H1 (cell line): ENCODE measurements around the gene NAV3. TPM values are rescaled to one million over a fixed set of nuclear protein-coding genes. Genes with fewer than 3 reads are reported as not detected.

Experiments used
- CTCF ChIA-PET: fragments of 300-600 bp; sonication (Branson Sonifier 250); formaldehyde crosslinking; loops from one replicate; lab custom pipeline; 2021; ENCODE audit not compliant: partially characterized antibody; lab: Charles Lee
- POLR2A ChIA-PET: fragments of 300-600 bp; sonication (Branson Sonifier 250); formaldehyde crosslinking; loops from one replicate; lab custom pipeline; 2021; ENCODE audit warnings: inconsistent platforms; ENCODE audit not compliant: partially characterized antibody; lab: Charles Lee
- DNase-seq, 2 experiments: peaks; one replicate each; pipeline versions ENCODE4 v3.0.0 to v3.0.0-alpha.2; 2010 to 2022; ENCODE audit warnings: low spot score in 2 of 2, low read depth in 1 of 2, mixed read lengths in 1 of 2
- FAIRE-seq: peaks from 2 replicates; lab custom pipeline; 2011; peaks lifted over from hg19 to GRCh38; lab: Jason Lieb, UNC
- H2AFZ ChIP-seq: 2 replicates; pipeline ENCODE4 v1.8.1; 2012; ENCODE audit warnings: low read length, inconsistent platforms
- H2AK5ac ChIP-seq: 2 replicates; pipeline ENCODE4 v1.6.1; 2013; ENCODE audit warnings: low read depth, low read length
- H2BK120ac ChIP-seq: replicated peaks from 2 replicates; pipeline ENCODE3; 2013; ENCODE audit warnings: low read depth, low read length, inconsistent platforms
- H2BK12ac ChIP-seq: 2 replicates; pipeline ENCODE4 v1.6.1; 2013; ENCODE audit warnings: low read depth, low read length
- H2BK15ac ChIP-seq: 2 replicates; pipeline ENCODE4 v1.6.1; 2013; ENCODE audit warnings: low read length
- H2BK20ac ChIP-seq: 2 replicates; pipeline ENCODE4 v1.6.1; 2013; ENCODE audit warnings: low read length
- H2BK5ac ChIP-seq: 2 replicates; pipeline ENCODE4 v1.6.1; 2013; ENCODE audit warnings: low read depth, low read length
- H3K14ac ChIP-seq: 2 replicates; pipeline ENCODE4 v1.6.1; 2013; ENCODE audit warnings: inconsistent platforms; ENCODE audit not compliant: insufficient read length
- H3K18ac ChIP-seq: 2 replicates; pipeline ENCODE4 v1.6.1; 2013; ENCODE audit warnings: low read length; ENCODE audit errors: extremely low read depth
- H3K23ac ChIP-seq: 2 replicates; pipeline ENCODE4 v1.6.1; 2013; ENCODE audit warnings: inconsistent platforms; ENCODE audit not compliant: insufficient read length
- H3K23me2 ChIP-seq: 2 replicates; pipeline ENCODE4 v1.6.1; 2013; ENCODE audit warnings: low read depth, low read length
- H3K27ac ChIP-seq: 2 replicates; pipeline ENCODE4 v1.6.1; 2011; ENCODE audit warnings: low read depth, low read length, inconsistent platforms
- H3K27me3 ChIP-seq, 4 experiments: replicated peaks in 1 of 4; 1 replicate in 1 of 4; 2 replicates in 3 of 4; pipeline versions ENCODE4 v1.6.1 to v1.8.1; 2011 to 2013; ENCODE audit warnings: low read length in 3 of 4, mild to moderate bottlenecking in 3 of 4, inconsistent platforms in 2 of 4, mixed read lengths in 2 of 4, moderate library complexity in 1 of 4; ENCODE audit not compliant: control insufficient read depth in 3 of 4, insufficient read depth in 3 of 4; ENCODE audit errors: extremely low read depth in 1 of 4
- H3K36me3 ChIP-seq, 4 experiments: 2 replicates each; pipeline versions ENCODE4 v1.6.1 to v1.8.1; 2011 to 2013; ENCODE audit warnings: mild to moderate bottlenecking in 4 of 4, low read length in 3 of 4, moderate library complexity in 2 of 4, control low read depth in 1 of 4, inconsistent platforms in 1 of 4; ENCODE audit not compliant: insufficient read depth in 4 of 4, control insufficient read depth in 2 of 4
- H3K4ac ChIP-seq: replicated peaks from 2 replicates; pipeline ENCODE3; 2013; ENCODE audit warnings: low read length, low read depth, mixed read lengths, inconsistent platforms; ENCODE audit not compliant: insufficient read length
- H3K4me1 ChIP-seq, 4 experiments: replicated peaks in 1 of 4; 1 replicate in 1 of 4; 2 replicates in 3 of 4; pipeline versions ENCODE4 v1.6.1 to v1.8.1; 2011 to 2013; ENCODE audit warnings: low read length in 3 of 4, inconsistent platforms in 2 of 4, mixed read lengths in 1 of 4; ENCODE audit not compliant: insufficient read depth in 4 of 4, control insufficient read depth in 3 of 4
- H3K4me2 ChIP-seq, 2 experiments: 2 replicates each; pipeline versions ENCODE4 v1.6.1 to v1.8.1; 2011 to 2013; ENCODE audit warnings: low read depth in 2 of 2, low read length in 2 of 2, control low read depth in 1 of 2, inconsistent platforms in 1 of 2, mild to moderate bottlenecking in 1 of 2; ENCODE audit not compliant: insufficient read depth in 1 of 2
- H3K4me3 ChIP-seq, 4 experiments: fragments of 200-600, 300-600 bp in 1 of 4; sonication (generic), shearing (Covaris generic), sonication (Bioruptor Twin) in 1 of 4; 2 replicates each; pipeline versions ENCODE4 v1.5.1 to v1.8.1; 2011 to 2016; ENCODE audit warnings: low read length in 4 of 4, low read depth in 3 of 4, control low read depth in 2 of 4, inconsistent platforms in 2 of 4, mild to moderate bottlenecking in 2 of 4, mixed read lengths in 1 of 4, moderate library complexity in 1 of 4; ENCODE audit not compliant: insufficient read depth in 2 of 4; ENCODE audit errors: extremely low read depth in 1 of 4
- H3K56ac ChIP-seq: replicated peaks from 2 replicates; pipeline ENCODE3; 2013; ENCODE audit warnings: low read depth, mild to moderate bottlenecking, mixed read lengths, low read length, inconsistent platforms; ENCODE audit not compliant: insufficient read length
- H3K79me1 ChIP-seq: 2 replicates; pipeline ENCODE4 v1.6.1; 2013; ENCODE audit warnings: low read depth, low read length, control low read depth
- H3K79me2 ChIP-seq, 2 experiments: 2 replicates each; pipeline versions ENCODE4 v1.6.1 to v1.8.1; 2012 to 2013; ENCODE audit warnings: low read length in 2 of 2, mild to moderate bottlenecking in 2 of 2, inconsistent platforms in 1 of 2; ENCODE audit not compliant: insufficient read depth in 2 of 2, control insufficient read depth in 1 of 2
- H3K9ac ChIP-seq, 4 experiments: replicated peaks in 1 of 4; 1 replicate in 1 of 4; 2 replicates in 3 of 4; pipeline versions ENCODE4 v1.6.1 to v1.8.1; 2011 to 2013; ENCODE audit warnings: low read depth in 3 of 4, low read length in 3 of 4, control low read depth in 2 of 4, mild to moderate bottlenecking in 2 of 4, moderate library complexity in 2 of 4, inconsistent platforms in 1 of 4; ENCODE audit errors: extremely low read depth in 1 of 4
- H3K9me3 ChIP-seq, 2 experiments: 2 replicates each; pipeline versions ENCODE4 v1.6.1 to v1.8.1; 2012 to 2013; ENCODE audit warnings: mild to moderate bottlenecking in 2 of 2, moderate library complexity in 2 of 2, control low read depth in 1 of 2, inconsistent platforms in 1 of 2, low read depth in 1 of 2, low read length in 1 of 2, mixed read lengths in 1 of 2; ENCODE audit not compliant: insufficient read depth in 2 of 2
- H4K20me1 ChIP-seq, 2 experiments: replicated peaks in 1 of 2; 2 replicates each; pipeline versions ENCODE3 to v1.8.1; 2011 to 2013; ENCODE audit warnings: inconsistent platforms in 2 of 2, low read length in 2 of 2, mild to moderate bottlenecking in 1 of 2; ENCODE audit not compliant: insufficient read depth in 2 of 2, control insufficient read depth in 1 of 2
- H4K5ac ChIP-seq: 2 replicates; pipeline ENCODE4 v1.6.1; 2013; ENCODE audit warnings: low read length, low read depth, mixed read lengths, inconsistent platforms; ENCODE audit not compliant: insufficient read length
- H4K8ac ChIP-seq: 2 replicates; pipeline ENCODE4 v1.8.0; 2013; ENCODE audit warnings: mild to moderate bottlenecking, moderate library complexity, low read length, inconsistent platforms; ENCODE audit not compliant: insufficient read depth; ENCODE audit errors: extremely low read depth
- H4K91ac ChIP-seq: replicated peaks from 2 replicates; pipeline ENCODE3; 2013; ENCODE audit warnings: low read length, mixed read lengths, inconsistent platforms; ENCODE audit not compliant: insufficient read length
- CHD2 ChIP-seq: IDR thresholded peaks from 2 replicates; pipeline ENCODE4 v1.6.1; 2012; ENCODE audit warnings: low read length, improper control_type of control experiment
- EP300 ChIP-seq, 2 experiments: IDR thresholded peaks; 1 replicate in 1 of 2; 2 replicates in 1 of 2; pipeline ENCODE4 v1.6.1; 2011 to 2012; ENCODE audit warnings: low read depth in 2 of 2, low read length in 2 of 2, mild to moderate bottlenecking in 2 of 2, borderline replicate concordance in 1 of 2, inconsistent platforms in 1 of 2, moderate library complexity in 1 of 2
- FOSL1 ChIP-seq: IDR thresholded peaks from 2 replicates; pipeline ENCODE4 v1.6.1; 2011; ENCODE audit warnings: mild to moderate bottlenecking, low read depth, low read length, moderate library complexity; ENCODE audit not compliant: insufficient read depth
- HDAC2 ChIP-seq, 2 experiments: fragments of 300-600 bp in 1 of 2; sonication (generic) in 1 of 2; IDR thresholded peaks; 2 replicates each; pipeline ENCODE4 v1.6.1; 2011 to 2012; ENCODE audit warnings: low read depth in 2 of 2, low read length in 2 of 2, mild to moderate bottlenecking in 2 of 2, moderate library complexity in 2 of 2, borderline replicate concordance in 1 of 2, inconsistent platforms in 1 of 2
- RBBP5 ChIP-seq: IDR thresholded peaks from 2 replicates; pipeline ENCODE4 v1.7.1; 2012; ENCODE audit warnings: low read depth, mild to moderate bottlenecking, inconsistent platforms, low read length, moderate library complexity, borderline replicate concordance
- RXRA ChIP-seq: IDR thresholded peaks from 2 replicates; pipeline ENCODE4 v1.6.1; 2011; ENCODE audit warnings: low read depth, mild to moderate bottlenecking, low read length, moderate library complexity; ENCODE audit not compliant: insufficient read depth
- SRF ChIP-seq: IDR thresholded peaks from 2 replicates; pipeline ENCODE4 v1.6.1; 2011; ENCODE audit warnings: mild to moderate bottlenecking, low read depth, low read length, moderate library complexity
- TBP ChIP-seq: IDR thresholded peaks from 2 replicates; pipeline ENCODE4 v1.6.1; 2011; ENCODE audit warnings: low read depth, low read length, improper control_type of control experiment
- YY1 ChIP-seq: IDR thresholded peaks from 2 replicates; pipeline ENCODE4 v1.6.1; 2011; ENCODE audit warnings: low read depth, mild to moderate bottlenecking, low read length
- WGBS, 2 experiments: shearing (Covaris generic) in 1 of 2; methylation state at CpG; one replicate each; pipeline versions ENCODE4 v1.1.6 to v1.1.7; 2013 to 2015; ENCODE audit warnings: low lambda C conversion rate in 2 of 2, mixed read lengths in 2 of 2, inconsistent platforms in 1 of 2, low coverage in 1 of 2, missing lambda C conversion rate in 1 of 2; ENCODE audit not compliant: insufficient replicate concordance in 2 of 2, insufficient coverage in 1 of 2, insufficient read length in 1 of 2; ENCODE audit errors: extremely low coverage in 1 of 2, missing lambda C conversion rate in 1 of 2; 5-methylcytosine and 5-hydroxymethylcytosine counted together
- polyA plus RNA-seq, 7 experiments: library from polyadenylated mRNA; depleted of rRNA in 3 of 7; stranded (reverse) in 5 of 7; unstranded in 2 of 7; fragments of >200 nt in 5 of 7; fragments of 200-250 nt in 2 of 7; gene quantifications; 1 replicate in 5 of 7; 2 replicates in 1 of 7; 4 replicates in 1 of 7; pipeline versions ENCODE4 v1.2.1 to v1.2.3, GENCODE V29; 2011 to 2013; ENCODE audit warnings: missing spikeins in 2 of 7, mixed read lengths in 2 of 7
- total RNA-seq: library from RNA; stranded (reverse); fragmentation: NEBNext Ultra II Directional; extraction: Animal tissue kit (Norgen Biotek cat#: 25700); gene quantifications from 2 replicates; pipeline ENCODE4 v1.2.1, GENCODE V29; 2021

The NAV3 gene
- total and polyA plus RNA-seq, 2 of the 8 experiments (the other 6 are each of a cell fraction or from before 2014, with no cell fraction given) = 0.47 to 5.0 TPM

DNA sequence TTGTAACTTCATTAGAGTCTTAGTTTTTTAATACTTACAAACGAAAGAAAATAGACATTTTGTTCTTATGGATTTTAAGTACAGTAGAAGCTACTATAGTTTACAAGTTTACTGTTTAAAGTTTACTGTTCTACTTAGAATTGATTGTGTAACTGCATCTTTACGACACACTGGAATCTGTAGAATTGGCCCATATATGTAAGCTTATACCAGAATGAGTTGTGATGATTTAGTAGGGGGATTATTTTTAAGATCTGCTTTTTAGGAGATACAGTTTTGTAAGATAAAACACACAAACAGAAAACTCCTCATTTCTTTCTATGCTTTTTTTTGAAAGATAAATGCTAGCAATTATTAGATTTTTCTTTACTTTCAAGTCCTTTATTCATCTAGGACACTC, 30.2 kb upstream of the NAV3 start:
- Histone ChIP-seq H3K4me2 (no peak overlapping the region), H3K14ac (no peak overlapping the region), H2BK12ac (no peak overlapping the region), H4K5ac (no peak overlapping the region), H3K56ac (no peak overlapping the region), H3K79me1 (no peaks in the 10 kb centered on the region), H2AFZ (no peak overlapping the region), H4K91ac (no peak overlapping the region), H3K9me3 (no peaks in the 10 kb centered on the region), H3K27me3 (no peaks in the 10 kb centered on the region), H4K8ac (no peak overlapping the region), H3K27ac (no peak overlapping the region), H3K9ac (no peak overlapping the region), H3K4me1 (no peaks in the 10 kb centered on the region), H2BK5ac (no peak overlapping the region), H3K79me2 (no peaks in the 10 kb centered on the region), H2BK15ac (no peak overlapping the region), H3K23ac (no peak overlapping the region), H3K23me2 (no peaks in the 10 kb centered on the region), H3K4ac (no peak overlapping the region), H3K18ac (no peak overlapping the region), H2BK20ac (no peak overlapping the region), H3K36me3 (no peaks in the 10 kb centered on the region), H2BK120ac (no peak overlapping the region), H2AK5ac (no peak overlapping the region), H4K20me1 (no peaks in the 10 kb centered on the region), H3K4me3 (no peak overlapping the region)
- 87% methylated on average over 2 of the region's 2 CpGs; no CpG with 5 or more reads in 1 of the 2 experiments for WGBS, 2 experiments
- FAIRE-seq (no peak), DNase-seq (no peak)
- TF ChIP-seq EP300 (IDR thresholded peaks at IDR 0.05; ENCODE audit: borderline replicate concordance in 1 of 2, low read depth in 2 of 2, low read length in 2 of 2) (no peak), YY1 (no peak), FOSL1 (no peak), TBP (no peak), RBBP5 (no peak), HDAC2 (IDR thresholded peaks at IDR 0.05; ENCODE audit: borderline replicate concordance in 1 of 2, low read depth in 2 of 2, low read length in 2 of 2) (no peak), SRF (no peak), CHD2 (no peak), RXRA (no peak)
- ChIA-PET CTCF (interaction anchor here (0.5 kb wide), 1 partner anchor 11 kb away, joined by 3 read pairs; no protein-coding TSS in a partner anchor), POLR2A (no interaction called here)
